HG02840 (cell line): ENCODE results near the gene NOS1AP.

Experiments
- ATAC-seq: cut with Tn5 transposase; IDR thresholded peaks from one replicate; pipeline ENCODE4 v1.9.1; 2021; ENCODE audit warnings: mild to moderate bottlenecking, moderate library complexity, moderate number of reproducible peaks; ENCODE audit not compliant: unreplicated experiment, low FRiP score

The NOS1AP gene

GRCh38 chr1:162372159-162373071 is 302.9 kb downstream of the NOS1AP start:
- ATAC-seq, result no peak

GRCh38 chr1:162373072-162373427 is 303.6 kb downstream of the NOS1AP start:
- ATAC-seq, result no peak

- ATAC-seq, result no peak
Measured at GRCh38 chr1:162373541-162374260, 304.2 kb downstream of the NOS1AP start.

- ATAC-seq, result no peak
Measured at GRCh38 chr1:162374406-162374805, 304.9 kb downstream of the NOS1AP start.

GRCh38 chr1:162375463-162375862 is 306.0 kb downstream of the NOS1AP start:
- ATAC-seq, result no peak

- ATAC-seq, result no peak
Measured at GRCh38 chr1:162376691-162377090, 307.2 kb downstream of the NOS1AP start, which contains the start of gene SPATA46. Gene SPATA46 (minus strand): TSS chr1:162376854. CDS start chr1:162376790, 64 bp downstream.

- ATAC-seq, result no peak
Measured at GRCh38 chr1:162380061-162380846, 310.8 kb downstream of the NOS1AP start.

- ATAC-seq, result no peak
Measured at GRCh38 chr1:162381383-162381782, 311.9 kb downstream of the NOS1AP start, which contains the start of gene C1orf226. Gene C1orf226 (plus strand): TSS chr1:162381728. CDS start chr1:162381902, 174 bp downstream.

GRCh38 chr1:162381941-162382750 is 312.7 kb downstream of the NOS1AP start:
- no peak for ATAC-seq

- ATAC-seq, result no peak
Measured at GRCh38 chr1:162383091-162383490, 313.6 kb downstream of the NOS1AP start.

- ATAC-seq, result no peak
Measured at GRCh38 chr1:162383516-162383915, 314.0 kb downstream of the NOS1AP start.

- no peak for ATAC-seq
Measured at GRCh38 chr1:162384116-162384515, 314.6 kb downstream of the NOS1AP start.

GRCh38 chr1:162384601-162385279 is 315.2 kb downstream of the NOS1AP start:
- ATAC-seq, result no peak

GRCh38 chr1:162385280-162385623 is 315.8 kb downstream of the NOS1AP start:
- no peak for ATAC-seq

- ATAC-seq, result no peak
Measured at GRCh38 chr1:162385702-162386101, 316.2 kb downstream of the NOS1AP start.

GRCh38 chr1:162386292-162387225 is 317.1 kb downstream of the NOS1AP start:
- ATAC-seq, result no peak

GRCh38 chr1:162387226-162388082 is 318.0 kb downstream of the NOS1AP start:
- no peak for ATAC-seq
